GM23338 (cell line): ENCODE measurements around the gene PTGR2. TPM values are rescaled to one million over a fixed set of nuclear protein-coding genes. Genes with fewer than 3 reads are reported as not detected.

ENCODE experiments used
- ATAC-seq: fragments of 200-7000 bp; cut with Tn5 transposase; 3 replicates; pipeline ENCODE4 v1.9.1; 2020
- DNase-seq: peaks from one replicate; pipeline ENCODE4 v3.0.0-alpha.2; 2015; ENCODE audit warnings: low spot score
- H2AFZ ChIP-seq: fragments of 200-600 bp; sonication (generic); 2 replicates; pipeline ENCODE4 v1.8.0; 2016; ENCODE audit warnings: antibody characterized with exemption, mild to moderate bottlenecking, moderate library complexity
- H3F3A ChIP-seq: fragments of 200-600 bp; sonication (generic); replicated peaks from 2 replicates; pipeline ENCODE4 v1.8.0; 2017; ENCODE audit warnings: antibody characterized with exemption, mixed run types, low read depth
- H3K27ac ChIP-seq: fragments of 200-600 bp; sonication (generic); 2 replicates; pipeline ENCODE4 v1.6.1; 2016; ENCODE audit warnings: low read depth
- H3K27me3 ChIP-seq: fragments of 200-600 bp; sonication (generic); 2 replicates; pipeline ENCODE4 v1.8.0; 2016; ENCODE audit warnings: mild to moderate bottlenecking, mixed run types, moderate library complexity; ENCODE audit not compliant: insufficient read depth
- H3K36me3 ChIP-seq: fragments of 200-600 bp; sonication (generic); 2 replicates; pipeline ENCODE4 v1.8.0; 2016; ENCODE audit warnings: mild to moderate bottlenecking; ENCODE audit not compliant: insufficient read depth
- H3K4me1 ChIP-seq: fragments of 200-600 bp; sonication (generic); 2 replicates; pipeline ENCODE4 v1.8.0; 2016; ENCODE audit warnings: mild to moderate bottlenecking, moderate library complexity; ENCODE audit not compliant: insufficient read depth
- H3K4me2 ChIP-seq: fragments of 200-600 bp; sonication (generic); 2 replicates; pipeline ENCODE4 v1.7.1; 2017; ENCODE audit warnings: mixed run types
- H3K4me3 ChIP-seq: fragments of 200-600 bp; sonication (generic); 2 replicates; pipeline ENCODE4 v1.6.1; 2016; ENCODE audit warnings: mixed run types
- H3K79me2 ChIP-seq: fragments of 200-600 bp; sonication (generic); replicated peaks from 2 replicates; pipeline ENCODE4 v1.8.0; 2017; ENCODE audit warnings: mild to moderate bottlenecking; ENCODE audit not compliant: insufficient read depth
- H3K9me2 ChIP-seq: fragments of 200-600 bp; sonication (generic); 2 replicates; pipeline ENCODE4 v1.8.0; 2017; ENCODE audit not compliant: insufficient read depth
- H4K20me1 ChIP-seq: fragments of 200-600 bp; sonication (generic); replicated peaks from 2 replicates; pipeline ENCODE4 v1.8.0; 2017; ENCODE audit warnings: mild to moderate bottlenecking; ENCODE audit not compliant: insufficient read depth
- H3K27ac Mint-ChIP-seq: 2 replicates; pipeline ENCODE4 v1.8.0; 2020; ENCODE audit warnings: inconsistent platforms, mild to moderate bottlenecking, moderate library complexity, mixed read lengths
- H3K27me3 Mint-ChIP-seq: 3 replicates; pipeline ENCODE4 v1.8.0; 2022; ENCODE audit warnings: low read depth, mild to moderate bottlenecking, moderate library complexity, mixed read lengths, inconsistent platforms; ENCODE audit not compliant: insufficient read depth, poor library complexity
- H3K36me3 Mint-ChIP-seq: 3 replicates; pipeline ENCODE4 v1.8.0; 2021; ENCODE audit warnings: low read depth, mild to moderate bottlenecking, inconsistent platforms, moderate library complexity, mixed read lengths
- H3K4me1 Mint-ChIP-seq: 3 replicates; pipeline ENCODE4 v1.8.0; 2020; ENCODE audit warnings: mild to moderate bottlenecking, inconsistent platforms, mixed read lengths
- H3K4me3 Mint-ChIP-seq: 3 replicates; pipeline ENCODE4 v1.8.0; 2021; ENCODE audit warnings: moderate library complexity, mild to moderate bottlenecking, inconsistent platforms, mixed read lengths
- H3K9me3 Mint-ChIP-seq: 3 replicates; pipeline ENCODE4 v1.8.0; 2020; ENCODE audit warnings: moderate library complexity, mild to moderate bottlenecking, inconsistent platforms, mixed read lengths
- CREB1 ChIP-seq: fragments of 250-450 bp; sonication (Bioruptor Pico); IDR thresholded peaks from 2 replicates; pipeline ENCODE4 v1.5.0; 2020; ENCODE audit warnings: low read depth, mild to moderate bottlenecking, moderate library complexity
- EZH2 ChIP-seq: fragments of 200-600 bp; sonication (generic); IDR thresholded peaks from one replicate; pipeline ENCODE4 v1.8.0; 2017; ENCODE audit warnings: antibody characterized with exemption, mild to moderate bottlenecking, low read depth; ENCODE audit not compliant: unreplicated experiment
- JUNB ChIP-seq: IDR thresholded peaks from one replicate; pipeline ENCODE4 v1.6.1; 2016; ENCODE audit warnings: antibody characterized with exemption; ENCODE audit not compliant: unreplicated experiment
- NANOG ChIP-seq: IDR thresholded peaks from 2 replicates; pipeline ENCODE4 v1.6.1; 2016; ENCODE audit warnings: antibody characterized with exemption, borderline replicate concordance
- POLR2AphosphoS5 ChIP-seq: IDR thresholded peaks from 2 replicates; pipeline ENCODE4 v1.6.1; 2016; ENCODE audit warnings: antibody characterized with exemption, low read depth
- ZNF114 ChIP-seq: fragments of 250-450 bp; sonication (Bioruptor Pico); IDR thresholded peaks from 2 replicates; pipeline ENCODE4 v1.5.0; 2020; ENCODE audit warnings: mild to moderate bottlenecking, moderate library complexity
- ZNF331 ChIP-seq: fragments of 250-450 bp; sonication (Bioruptor Pico); IDR thresholded peaks from 2 replicates; pipeline ENCODE4 v1.5.0; 2020; ENCODE audit warnings: low read depth, mild to moderate bottlenecking, moderate library complexity
- ZNF462 ChIP-seq: fragments of 250-450 bp; sonication (Bioruptor Pico); IDR thresholded peaks from 2 replicates; pipeline ENCODE4 v1.5.0; 2020; ENCODE audit warnings: mild to moderate bottlenecking, moderate library complexity
- polyA plus RNA-seq: library from polyadenylated mRNA; unstranded; fragments of >200 nt; fragmentation: Nextera tagmentation; extraction: Ambion mirVana; gene quantifications from 2 replicates; pipeline ENCODE4 v1.2.1, GENCODE V29; 2016
- total RNA-seq: library from RNA; depleted of rRNA; stranded (reverse); fragments of >200 nt; shearing (Covaris generic); gene quantifications from 2 replicates; pipeline ENCODE4 v1.2.3, GENCODE V29; 2014

Gene PTGR2
- total and polyA plus RNA-seq, 2 experiments from 2014 or later = 20.0 to 25.4 TPM

- TF ChIP-seq ZNF462 (CRISPR knock-in tag) = no peak
These were observed 26.2 kb downstream of the PTGR2 start (continued) for GRCh38 chr14:73877790-73878189.

- ATAC-seq (no peak), DNase-seq (no peak)
- H4K20me1 ChIP-seq = peaks cover 7% of the 10 kb centered on the region; the same call in 1 of the 2 replicates
- no peaks in the 10 kb centered on the region for H3K9me2 ChIP-seq
- H3K4me3 ChIP-seq = no peak overlapping the region
- H3K27me3 Mint-ChIP-seq = no peaks in the 10 kb centered on the region
- no peaks in the 10 kb centered on the region for H3F3A ChIP-seq
- no peaks in the 10 kb centered on the region for H3K79me2 ChIP-seq
- peaks cover 4% of the 10 kb centered on the region; the same call in 1 of the 3 replicates for H3K36me3 Mint-ChIP-seq
- no peak overlapping the region for H3K4me3 Mint-ChIP-seq
- TF ChIP-seq ZNF114 (CRISPR knock-in tag) = no peak
- no peak for TF ChIP-seq CREB1
- no peak for TF ChIP-seq ZNF331 (CRISPR knock-in tag)
- H3K27me3 ChIP-seq = no peaks in the 10 kb centered on the region
- H2AFZ ChIP-seq = no peak overlapping the region
- no peaks in the 10 kb centered on the region for H3K4me1 ChIP-seq
- no peak overlapping the region for H3K27ac ChIP-seq
- no peaks in the 10 kb centered on the region for H3K9me3 Mint-ChIP-seq
- no peak overlapping the region for H3K27ac Mint-ChIP-seq
- no peaks in the 10 kb centered on the region for H3K36me3 ChIP-seq
- no peaks in the 10 kb centered on the region for H3K4me1 Mint-ChIP-seq
- H3K4me2 ChIP-seq = no peak overlapping the region
These were observed 26.8 kb downstream of the PTGR2 start for GRCh38 chr14:73878436-73878835.

GRCh38 chr14:73879027-73879426 is 27.4 kb downstream of the PTGR2 start:
- H3K9me2 ChIP-seq = no peaks in the 10 kb centered on the region
- ATAC-seq (no peak), DNase-seq (no peak)
- TF ChIP-seq NANOG (no peak), POLR2AphosphoS5 (no peak), EZH2 (no peak), CREB1 (no peak), JUNB (no peak)
- H3K4me3 ChIP-seq = no peak overlapping the region
- H3K4me3 Mint-ChIP-seq = no peak overlapping the region
- H3K27me3 Mint-ChIP-seq = no peaks in the 10 kb centered on the region
- H3K9me3 Mint-ChIP-seq = no peaks in the 10 kb centered on the region
- H3K36me3 Mint-ChIP-seq = peaks cover 4% of the 10 kb centered on the region; the same call in 1 of the 3 replicates
- no peak overlapping the region for H3K4me2 ChIP-seq
- no peak overlapping the region for H3K27ac ChIP-seq
- H3K36me3 ChIP-seq = no peaks in the 10 kb centered on the region
- no peaks in the 10 kb centered on the region for H3K4me1 ChIP-seq
- H3F3A ChIP-seq = no peaks in the 10 kb centered on the region
- H3K27me3 ChIP-seq = no peaks in the 10 kb centered on the region
- H3K4me1 Mint-ChIP-seq = no peaks in the 10 kb centered on the region
- no peak overlapping the region for H2AFZ ChIP-seq
- no peaks in the 10 kb centered on the region for H3K79me2 ChIP-seq
- H3K27ac Mint-ChIP-seq = no peak overlapping the region
- peaks cover 7% of the 10 kb centered on the region; the same call in 1 of the 2 replicates for H4K20me1 ChIP-seq
